ENCODE results near the gene SLC9C1. TPM values are rescaled to one million over a fixed set of nuclear protein-coding genes. Genes with fewer than 3 reads are reported as not detected.

Gene SLC9C1
- total RNA-seq, 1 donor from 2014 or later, result 0.13 TPM

GRCh38 chr3:112306825-112307224 lies 12.8 kb upstream of the SLC9C1 start:
- H3K27ac Mint-ChIP-seq (ENCODE audit: unreplicated experiment), result no peak overlapping the region
- H3K36me3 Mint-ChIP-seq (ENCODE audit: low read depth, unreplicated experiment), result no peaks in the 10 kb centered on the region
- no peaks in the 10 kb centered on the region for H3K9me3 Mint-ChIP-seq (ENCODE audit: unreplicated experiment)
- H3K4me1 Mint-ChIP-seq (ENCODE audit: unreplicated experiment), result peaks cover 2% of the 10 kb centered on the region
- no peak overlapping the region for H3K4me3 Mint-ChIP-seq (ENCODE audit: unreplicated experiment)
- H3K27me3 Mint-ChIP-seq (ENCODE audit: unreplicated experiment), result no peaks in the 10 kb centered on the region
- no peak for TF ChIP-seq CTCF (IDR thresholded peaks at IDR 0.05; ENCODE audit: unreplicated experiment)
- no peak for DNase-seq (ENCODE audit: low spot score)

- Mint-ChIP-seq H3K4me1 (ENCODE audit: unreplicated experiment) (peaks cover 2% of the 10 kb centered on the region), H3K27ac (ENCODE audit: unreplicated experiment) (no peak overlapping the region), H3K9me3 (ENCODE audit: unreplicated experiment) (no peaks in the 10 kb centered on the region), H3K27me3 (ENCODE audit: unreplicated experiment) (no peaks in the 10 kb centered on the region), H3K36me3 (ENCODE audit: low read depth, unreplicated experiment) (no peaks in the 10 kb centered on the region), H3K4me3 (ENCODE audit: unreplicated experiment) (no peak overlapping the region)
- TF ChIP-seq CTCF (IDR thresholded peaks at IDR 0.05; ENCODE audit: unreplicated experiment), result peak; percentile 65
- DNase-seq (ENCODE audit: low spot score), result peak; percentile 12
These were observed 10.6 kb upstream of the SLC9C1 start for GRCh38 chr3:112304611-112305010.

- no peak for TF ChIP-seq CTCF (IDR thresholded peaks at IDR 0.05; ENCODE audit: unreplicated experiment)
- no peaks in the 10 kb centered on the region for H3K9me3 Mint-ChIP-seq (ENCODE audit: unreplicated experiment)
- peaks cover 2% of the 10 kb centered on the region for H3K4me1 Mint-ChIP-seq (ENCODE audit: unreplicated experiment)
- no peak overlapping the region for H3K27ac Mint-ChIP-seq (ENCODE audit: unreplicated experiment)
- no peaks in the 10 kb centered on the region for H3K27me3 Mint-ChIP-seq (ENCODE audit: unreplicated experiment)
- DNase-seq (ENCODE audit: low spot score), result peak; percentile 11
- H3K36me3 Mint-ChIP-seq (ENCODE audit: low read depth, unreplicated experiment), result no peaks in the 10 kb centered on the region
- no peak overlapping the region for H3K4me3 Mint-ChIP-seq (ENCODE audit: unreplicated experiment)
These were observed 9.8 kb upstream of the SLC9C1 start for GRCh38 chr3:112303764-112304325.

- no peaks in the 10 kb centered on the region for H3K36me3 Mint-ChIP-seq (ENCODE audit: low read depth, unreplicated experiment)
- H3K27me3 Mint-ChIP-seq (ENCODE audit: unreplicated experiment), result no peaks in the 10 kb centered on the region
- no peak overlapping the region for H3K27ac Mint-ChIP-seq (ENCODE audit: unreplicated experiment)
- no peaks in the 10 kb centered on the region for H3K4me1 Mint-ChIP-seq (ENCODE audit: unreplicated experiment)
- H3K9me3 Mint-ChIP-seq (ENCODE audit: unreplicated experiment), result no peaks in the 10 kb centered on the region
- no peak overlapping the region for H3K4me3 Mint-ChIP-seq (ENCODE audit: unreplicated experiment)
- no peak for TF ChIP-seq CTCF (IDR thresholded peaks at IDR 0.05; ENCODE audit: unreplicated experiment)
- DNase-seq (ENCODE audit: low spot score), result peak; percentile 8
These were observed 9.1 kb upstream of the SLC9C1 start for GRCh38 chr3:112302881-112303763.

Measured in endothelial cell (in vitro differentiated cells).